Central memory CD4-positive, alpha-beta T cell (primary cell): ENCODE data around the gene GSAP.
"Not testable (repeated sequence)": the region's sequence is repeated elsewhere in the genome, so short reads cannot be mapped to it uniquely, and the experiment has no call there.

Source experiments
- DNase-seq: peaks from one replicate; pipeline ENCODE4 v3.0.0; 2022

GSAP gene

GRCh38 chr7:77281780-77282478, 134.2 kb downstream of the GSAP start:
- DNase-seq: no peak

GRCh38 chr7:77276120-77276519, 140.0 kb downstream of the GSAP start:
- no peak for DNase-seq

- DNase-seq: not testable (repeated sequence)
Observed at GRCh38 chr7:77275663-77276062, 140.5 kb downstream of the GSAP start.

GRCh38 chr7:77271766-77272165, 144.4 kb downstream of the GSAP start:
- no peak for DNase-seq

GRCh38 chr7:77270094-77270480, 146.1 kb downstream of the GSAP start:
- no peak for DNase-seq

GRCh38 chr7:77269360-77270093, 146.6 kb downstream of the GSAP start:
- DNase-seq: no peak

- DNase-seq: no peak
Observed at GRCh38 chr7:77266291-77266794, 149.8 kb downstream of the GSAP start.

GRCh38 chr7:77265666-77266065, 150.5 kb downstream of the GSAP start:
- DNase-seq: no peak

- DNase-seq: no peak
Observed at GRCh38 chr7:77262316-77262715, 153.8 kb downstream of the GSAP start.
